ENCODE data around the gene XIRP1.

DNA sequence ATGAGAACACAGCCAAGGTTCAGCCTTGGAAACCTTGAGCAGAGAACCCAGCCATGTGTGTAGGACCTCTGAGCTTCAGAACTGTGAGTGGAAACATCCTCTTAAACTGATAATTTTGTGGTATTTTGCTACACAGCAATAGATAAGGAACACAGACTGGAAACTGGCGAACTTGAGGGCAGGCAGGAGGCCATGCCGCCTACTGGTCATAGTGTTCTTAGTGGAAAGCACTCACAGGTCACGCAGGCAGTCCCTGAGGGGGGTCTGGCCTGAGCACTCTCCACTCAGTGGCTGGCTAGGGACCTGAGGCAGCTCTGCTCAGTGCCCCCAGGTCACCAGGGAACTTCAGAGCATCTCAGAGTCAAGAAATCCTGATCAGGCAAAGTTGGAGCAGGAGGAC is 9.7 kb upstream of the XIRP1 start:
- no peak for TF ChIP-seq TAF1 (IDR thresholded peaks at IDR 0.05; ENCODE audit: borderline replicate concordance, insufficient read depth, low read length)
- TF ChIP-seq SIN3A (IDR thresholded peaks at IDR 0.05; ENCODE audit: borderline replicate concordance, insufficient read depth, low read length), result no peak
- TF ChIP-seq POLR2AphosphoS5 (IDR thresholded peaks at IDR 0.05; ENCODE audit: low read depth, low read length), result no peak
- TF ChIP-seq, protein P1, sequence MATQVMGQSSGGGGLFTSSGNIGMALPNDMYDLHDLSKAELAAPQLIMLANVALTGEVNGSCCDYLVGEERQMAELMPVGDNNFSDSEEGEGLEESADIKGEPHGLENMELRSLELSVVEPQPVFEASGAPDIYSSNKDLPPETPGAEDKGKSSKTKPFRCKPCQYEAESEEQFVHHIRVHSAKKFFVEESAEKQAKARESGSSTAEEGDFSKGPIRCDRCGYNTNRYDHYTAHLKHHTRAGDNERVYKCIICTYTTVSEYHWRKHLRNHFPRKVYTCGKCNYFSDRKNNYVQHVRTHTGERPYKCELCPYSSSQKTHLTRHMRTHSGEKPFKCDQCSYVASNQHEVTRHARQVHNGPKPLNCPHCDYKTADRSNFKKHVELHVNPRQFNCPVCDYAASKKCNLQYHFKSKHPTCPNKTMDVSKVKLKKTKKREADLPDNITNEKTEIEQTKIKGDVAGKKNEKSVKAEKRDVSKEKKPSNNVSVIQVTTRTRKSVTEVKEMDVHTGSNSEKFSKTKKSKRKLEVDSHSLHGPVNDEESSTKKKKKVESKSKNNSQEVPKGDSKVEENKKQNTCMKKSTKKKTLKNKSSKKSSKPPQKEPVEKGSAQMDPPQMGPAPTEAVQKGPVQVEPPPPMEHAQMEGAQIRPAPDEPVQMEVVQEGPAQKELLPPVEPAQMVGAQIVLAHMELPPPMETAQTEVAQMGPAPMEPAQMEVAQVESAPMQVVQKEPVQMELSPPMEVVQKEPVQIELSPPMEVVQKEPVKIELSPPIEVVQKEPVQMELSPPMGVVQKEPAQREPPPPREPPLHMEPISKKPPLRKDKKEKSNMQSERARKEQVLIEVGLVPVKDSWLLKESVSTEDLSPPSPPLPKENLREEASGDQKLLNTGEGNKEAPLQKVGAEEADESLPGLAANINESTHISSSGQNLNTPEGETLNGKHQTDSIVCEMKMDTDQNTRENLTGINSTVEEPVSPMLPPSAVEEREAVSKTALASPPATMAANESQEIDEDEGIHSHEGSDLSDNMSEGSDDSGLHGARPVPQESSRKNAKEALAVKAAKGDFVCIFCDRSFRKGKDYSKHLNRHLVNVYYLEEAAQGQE (IDR thresholded peaks at IDR 0.05; ENCODE audit: insufficient read depth in 1 of 2, low read depth in 2 of 2, low read length in 2 of 2), result no peak

Measured in PFSK-1 (cell line).